Smooth muscle cell (in vitro differentiated cells): ENCODE results near the gene TMX4. TPM values are rescaled to one million over a fixed set of nuclear protein-coding genes. Genes with fewer than 3 reads are reported as not detected.

Experiments used
- DNase-seq: peaks from one replicate; lab custom pipeline; 2025; ENCODE audit not compliant: unreplicated experiment; lab: John Stamatoyannopoulos, UW
- H2AFZ ChIP-seq: fragments of 200-600 bp; sonication (generic); 2 replicates; pipeline ENCODE4 v1.6.0; 2016; ENCODE audit warnings: antibody characterized with exemption, low read depth, mild to moderate bottlenecking
- H3F3A ChIP-seq: fragments of 200-600 bp; sonication (generic); 2 replicates; pipeline ENCODE4 v1.6.0; 2017; ENCODE audit warnings: antibody characterized with exemption, low read depth
- H3K27ac ChIP-seq: fragments of 200-600 bp; sonication (generic); 2 replicates; pipeline ENCODE4 v1.5.1; 2016; ENCODE audit warnings: low read depth, mild to moderate bottlenecking
- H3K27me3 ChIP-seq: fragments of 200-600 bp; sonication (generic); 2 replicates; pipeline ENCODE4 v1.6.1; 2016; ENCODE audit warnings: low read depth, mild to moderate bottlenecking
- H3K36me3 ChIP-seq: fragments of 200-600 bp; sonication (generic); 2 replicates; pipeline ENCODE4 v1.5.1; 2016; ENCODE audit warnings: low read depth
- H3K4me1 ChIP-seq: fragments of 200-600 bp; sonication (generic); 2 replicates; pipeline ENCODE4 v1.5.1; 2016; ENCODE audit warnings: low read depth
- H3K4me2 ChIP-seq: fragments of 200-600 bp; sonication (generic); 2 replicates; pipeline ENCODE4 v1.6.0; 2016; ENCODE audit warnings: mild to moderate bottlenecking
- H3K4me3 ChIP-seq: fragments of 200-600 bp; sonication (generic); 2 replicates; pipeline ENCODE4 v1.5.1; 2016; ENCODE audit warnings: mild to moderate bottlenecking
- H3K79me2 ChIP-seq: fragments of 200-600 bp; sonication (generic); 2 replicates; pipeline ENCODE4 v1.6.0; 2016; ENCODE audit warnings: low read depth, mild to moderate bottlenecking
- H3K9ac ChIP-seq: fragments of 200-600 bp; sonication (generic); 2 replicates; pipeline ENCODE4 v1.6.0; 2016; ENCODE audit warnings: low read depth
- H3K9me3 ChIP-seq: fragments of 200-600 bp; sonication (generic); replicated peaks from 2 replicates; pipeline ENCODE4 v1.5.1; 2016; ENCODE audit warnings: low read depth
- H4K20me1 ChIP-seq: fragments of 200-600 bp; sonication (generic); 2 replicates; pipeline ENCODE4 v1.6.0; 2016; ENCODE audit warnings: low read depth
- CTCF ChIP-seq: fragments of 200-600 bp; sonication (generic); IDR thresholded peaks from 2 replicates; pipeline ENCODE4 v1.5.1; 2017; ENCODE audit warnings: borderline replicate concordance, mild to moderate bottlenecking, antibody characterized with exemption; ENCODE audit not compliant: insufficient read depth, poor library complexity, severe bottlenecking
- WGBS: methylation state at CpG from one replicate; pipeline ENCODE4 v1.1.7; 2016; ENCODE audit warnings: low lambda C conversion rate; 5-methylcytosine and 5-hydroxymethylcytosine counted together
- polyA plus RNA-seq: library from polyadenylated mRNA; unstranded; fragments of >200 nt; fragmentation: Nextera tagmentation; extraction: Ambion mirVana; gene quantifications from 2 replicates; pipeline ENCODE4 v1.2.1, GENCODE V29; 2016
- total RNA-seq: library from RNA; depleted of rRNA; stranded (reverse); fragments of >200 nt; gene quantifications from 2 replicates; pipeline ENCODE4 v1.2.3, GENCODE V29; 2014

TMX4 gene
- total and polyA plus RNA-seq, 2 experiments from 2014 or later = 13.9 to 14.1 TPM

DNA sequence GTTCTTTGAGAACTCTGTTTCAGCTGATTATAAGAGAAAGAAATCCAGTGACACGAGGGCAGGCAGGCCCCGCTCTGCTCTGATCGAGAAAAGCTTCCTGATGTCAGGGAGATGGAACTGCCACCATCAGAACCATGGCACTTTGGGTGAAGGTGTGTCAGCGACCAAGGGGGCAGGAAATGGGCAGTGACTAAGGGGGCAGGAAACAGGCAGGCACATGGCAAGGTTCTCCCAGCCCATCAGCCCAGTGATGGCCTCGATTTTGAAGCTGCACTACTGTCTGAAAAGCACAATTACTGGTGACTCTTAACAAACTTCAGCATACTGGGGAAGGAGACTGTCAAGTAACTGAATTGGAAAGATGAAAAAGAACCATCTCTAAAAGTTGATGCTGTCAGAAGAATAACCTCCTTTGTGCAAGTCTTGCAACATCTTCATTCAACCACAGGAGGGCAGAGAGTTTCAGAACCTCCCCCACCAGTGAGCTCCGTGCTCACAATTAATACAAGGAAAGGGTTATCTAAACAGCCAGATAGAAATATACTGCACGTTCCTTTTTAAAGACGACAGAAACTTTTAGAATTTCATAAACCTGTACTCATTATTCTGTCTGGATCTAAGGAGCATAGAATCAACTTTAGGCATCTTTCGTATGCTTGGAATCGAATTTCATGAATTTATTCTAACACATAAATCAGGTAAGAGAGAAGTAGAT lies 39.1 kb downstream of the TMX4 start:
- H3K4me3 ChIP-seq = no peak overlapping the region
- H3K4me2 ChIP-seq = no peak overlapping the region
- H3K79me2 ChIP-seq = no peaks in the 10 kb centered on the region
- no peak for DNase-seq
- peak; percentile 48 for TF ChIP-seq CTCF
- no peaks in the 10 kb centered on the region for H3K9me3 ChIP-seq
- no peak overlapping the region for H3K27ac ChIP-seq
- H2AFZ ChIP-seq = no peak overlapping the region
- peaks cover 7% of the 10 kb centered on the region for H3K4me1 ChIP-seq
- WGBS = 71% methylated on average over 10 of the region's 10 CpGs
- no peak overlapping the region for H3K9ac ChIP-seq
- H4K20me1 ChIP-seq = no peaks in the 10 kb centered on the region
- no peaks in the 10 kb centered on the region for H3F3A ChIP-seq
- no peaks in the 10 kb centered on the region for H3K36me3 ChIP-seq
- no peaks in the 10 kb centered on the region for H3K27me3 ChIP-seq

DNA sequence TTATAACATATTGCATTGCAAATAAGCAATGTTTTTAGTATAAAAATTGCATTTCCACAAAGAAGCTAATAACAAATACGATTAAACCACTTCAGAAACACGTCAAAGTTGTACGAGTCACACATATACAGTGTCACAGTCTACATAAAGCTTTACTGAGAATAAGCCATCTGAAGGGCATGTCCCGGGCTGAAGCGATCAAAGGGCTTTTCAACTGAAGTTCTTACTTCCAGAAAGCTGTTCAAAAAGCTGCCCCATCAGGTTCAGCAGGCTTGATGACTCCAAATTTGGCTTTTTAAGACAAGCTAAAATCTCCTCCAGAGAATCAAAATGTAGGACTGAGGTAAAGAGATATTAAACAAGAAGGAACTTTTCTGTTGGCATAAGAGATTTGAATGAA lies 41.9 kb downstream of the TMX4 start:
- H2AFZ ChIP-seq = no peak overlapping the region
- no peaks in the 10 kb centered on the region for H4K20me1 ChIP-seq
- H3K36me3 ChIP-seq = no peaks in the 10 kb centered on the region
- H3K27ac ChIP-seq = no peak overlapping the region
- H3F3A ChIP-seq = no peaks in the 10 kb centered on the region
- H3K4me1 ChIP-seq = no peaks in the 10 kb centered on the region
- no peaks in the 10 kb centered on the region for H3K27me3 ChIP-seq
- no peaks in the 10 kb centered on the region for H3K79me2 ChIP-seq
- no peak for TF ChIP-seq CTCF
- WGBS = 75% methylated on average over 5 of the region's 5 CpGs
- DNase-seq = no peak
- no peak overlapping the region for H3K9ac ChIP-seq
- H3K9me3 ChIP-seq = no peaks in the 10 kb centered on the region
- H3K4me3 ChIP-seq = no peak overlapping the region
- no peak overlapping the region for H3K4me2 ChIP-seq

- TF ChIP-seq CTCF = no peak
These were observed 43.6 kb downstream of the TMX4 start for GRCh38 chr20:7975851-7976414.

More at GRCh38 chr20:7975851-7976414, 43.6 kb downstream of the TMX4 start:
- no peak overlapping the region for H3K27ac ChIP-seq
- WGBS = 94% methylated on average over 9 of the region's 9 CpGs
- H3K27me3 ChIP-seq = no peaks in the 10 kb centered on the region
- no peaks in the 10 kb centered on the region for H3F3A ChIP-seq
- H3K36me3 ChIP-seq = no peaks in the 10 kb centered on the region
- H3K4me1 ChIP-seq = no peaks in the 10 kb centered on the region
- no peaks in the 10 kb centered on the region for H3K79me2 ChIP-seq
- no peak for DNase-seq
- H3K4me3 ChIP-seq = no peak overlapping the region
- H2AFZ ChIP-seq = no peak overlapping the region
- no peaks in the 10 kb centered on the region for H4K20me1 ChIP-seq
- H3K9me3 ChIP-seq = no peaks in the 10 kb centered on the region
- H3K9ac ChIP-seq = no peak overlapping the region
- H3K4me2 ChIP-seq = no peak overlapping the region
